Activated CD4-positive, alpha-beta T cell treated with anti-CD3 and anti-CD28 coated beads for 1 hour (primary cell): ENCODE results near the gene EIF2S1.
"Not testable (repeated sequence)": the region's sequence is repeated elsewhere in the genome, so short reads cannot be mapped to it uniquely, and the experiment has no call there.

Experiments
- DNase-seq: peaks from one replicate; pipeline ENCODE4 v3.0.0-alpha.2; 2020

EIF2S1 gene

DNA sequence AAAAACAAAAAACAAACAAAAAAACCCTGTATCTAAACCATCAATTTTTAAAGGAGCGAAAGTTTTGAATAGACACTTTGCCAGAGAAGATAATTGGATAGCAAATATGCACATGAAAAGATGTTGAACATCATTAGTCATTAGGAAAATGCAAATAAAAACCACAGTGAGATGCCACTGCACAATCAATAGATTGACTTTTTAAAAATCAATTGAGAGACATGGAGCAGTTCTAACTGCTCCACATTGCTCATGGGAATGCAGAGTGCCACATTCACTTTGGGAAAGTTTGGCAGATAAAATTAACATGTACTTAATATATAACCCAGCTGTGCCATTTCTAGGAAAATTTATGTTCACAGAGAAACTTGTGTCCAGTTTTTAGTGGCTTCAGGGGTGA lies 12.7 kb downstream of the EIF2S1 start:
- DNase-seq: no peak

DNA sequence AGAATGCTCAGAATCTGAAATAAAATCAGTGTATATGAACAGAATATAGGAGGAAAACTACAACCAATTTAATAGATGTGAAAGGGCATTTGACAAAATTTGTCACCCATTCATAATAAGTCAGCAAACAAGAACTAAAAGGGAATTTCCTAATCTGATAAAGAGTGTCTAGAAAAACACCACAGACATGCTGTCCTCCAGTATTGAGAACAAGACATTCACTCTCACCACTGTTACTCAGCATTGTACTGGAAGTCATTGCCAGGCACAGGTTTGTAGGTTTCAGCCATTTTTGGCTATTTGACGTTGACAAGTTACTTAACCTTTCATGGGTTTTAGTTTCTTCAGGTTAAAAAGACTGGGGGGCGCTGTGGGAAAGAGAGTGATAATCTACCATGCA lies 13.2 kb downstream of the EIF2S1 start:
- no peak for DNase-seq

DNA sequence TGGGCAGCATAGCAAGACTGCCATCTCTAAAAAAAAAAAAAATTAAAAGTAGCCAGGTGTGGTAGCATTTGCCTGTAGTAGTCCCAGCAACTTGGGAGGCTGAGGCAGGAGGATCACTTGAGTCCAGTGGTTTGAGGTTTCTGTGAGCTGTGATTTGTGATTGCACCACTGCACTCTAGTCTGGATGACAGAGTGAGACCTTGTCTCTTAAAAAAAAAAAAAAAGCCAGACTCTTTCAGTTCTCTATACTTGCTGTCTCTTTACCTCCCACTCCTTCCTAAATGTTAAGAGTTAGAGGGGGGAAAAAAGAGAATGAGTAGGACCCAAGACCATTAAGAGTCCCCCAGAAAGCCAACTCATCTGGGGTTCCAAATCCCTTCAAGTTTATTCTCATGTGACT lies 17.8 kb downstream of the EIF2S1 start:
- DNase-seq: no peak

DNA sequence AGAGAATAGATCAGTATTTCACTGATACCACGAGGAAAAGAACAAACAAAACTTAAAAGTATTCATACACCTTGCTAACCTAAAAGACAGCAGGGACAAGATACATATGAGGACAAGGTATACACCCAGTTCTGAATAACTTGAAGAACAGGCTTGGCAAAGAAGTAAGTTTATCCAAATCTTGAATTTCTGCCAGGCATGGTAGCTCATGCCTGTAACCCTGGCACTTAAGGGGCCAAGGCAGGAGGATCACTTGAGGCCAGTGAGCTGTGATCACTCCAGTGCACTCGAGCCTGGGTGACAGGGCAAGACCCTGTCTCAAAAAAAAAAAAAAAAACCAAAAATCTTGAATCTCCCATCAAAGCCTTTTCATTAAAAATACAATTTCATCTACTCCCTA lies 25.0 kb downstream of the EIF2S1 start:
- DNase-seq: no peak

DNA sequence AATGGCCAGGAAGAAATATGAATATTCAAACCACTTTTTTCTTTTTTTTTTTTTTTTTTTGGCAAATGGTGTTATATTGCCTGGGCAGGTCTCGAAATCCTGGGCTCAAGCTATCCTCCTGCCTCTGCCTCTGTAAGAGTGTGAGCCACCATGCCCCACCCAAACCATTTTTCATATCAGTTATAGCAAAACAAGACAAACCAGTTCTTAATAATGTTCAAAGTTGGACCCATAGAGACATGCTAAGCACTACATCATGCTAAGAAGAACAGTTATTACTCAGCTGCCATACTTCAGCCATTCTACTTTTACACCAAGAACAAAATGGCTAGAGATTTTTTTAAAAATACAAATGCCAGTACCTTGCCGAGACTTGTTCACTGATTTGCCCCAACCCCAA lies 25.5 kb downstream of the EIF2S1 start:
- no peak for DNase-seq

DNA sequence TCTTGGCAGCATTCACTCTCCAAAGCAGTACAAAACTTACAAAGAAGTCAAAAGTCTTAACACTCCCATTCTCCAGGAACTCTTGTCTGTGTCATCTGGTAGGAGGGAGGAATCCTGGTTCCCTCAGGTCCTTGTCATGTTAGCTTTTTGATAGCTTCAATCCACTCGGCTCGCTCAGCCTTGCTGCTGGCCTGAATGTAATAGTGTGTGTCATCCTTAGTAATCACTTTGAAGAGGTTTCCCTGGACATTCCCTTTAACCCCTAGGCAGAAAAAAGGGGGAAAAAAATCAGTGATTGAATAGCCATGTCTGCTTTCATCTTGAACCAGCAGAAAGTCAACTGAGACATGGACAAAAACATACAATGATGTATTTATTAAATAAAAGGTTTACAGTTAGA lies 27.1 kb downstream of the EIF2S1 start:
- DNase-seq: no peak

DNA sequence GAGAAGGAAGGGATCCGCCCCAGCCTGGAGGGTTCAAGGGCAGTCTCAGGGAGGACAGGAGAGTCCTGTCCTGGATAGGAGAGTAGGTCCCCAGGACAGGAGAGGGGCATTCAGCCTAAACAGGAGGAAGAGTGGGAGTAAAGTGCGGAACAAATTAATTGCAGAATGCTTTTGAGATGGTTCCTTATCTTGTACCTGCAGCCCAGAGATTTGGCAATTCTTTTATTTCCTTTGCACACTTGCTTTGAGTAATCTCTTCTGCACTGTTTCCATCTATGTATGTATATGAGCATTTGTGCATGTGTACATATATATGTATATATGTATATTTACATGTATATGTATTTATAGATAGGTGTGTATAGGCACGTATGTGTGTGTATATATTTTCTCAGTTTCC lies 29.1 kb downstream of the EIF2S1 start:
- no peak for DNase-seq

DNA sequence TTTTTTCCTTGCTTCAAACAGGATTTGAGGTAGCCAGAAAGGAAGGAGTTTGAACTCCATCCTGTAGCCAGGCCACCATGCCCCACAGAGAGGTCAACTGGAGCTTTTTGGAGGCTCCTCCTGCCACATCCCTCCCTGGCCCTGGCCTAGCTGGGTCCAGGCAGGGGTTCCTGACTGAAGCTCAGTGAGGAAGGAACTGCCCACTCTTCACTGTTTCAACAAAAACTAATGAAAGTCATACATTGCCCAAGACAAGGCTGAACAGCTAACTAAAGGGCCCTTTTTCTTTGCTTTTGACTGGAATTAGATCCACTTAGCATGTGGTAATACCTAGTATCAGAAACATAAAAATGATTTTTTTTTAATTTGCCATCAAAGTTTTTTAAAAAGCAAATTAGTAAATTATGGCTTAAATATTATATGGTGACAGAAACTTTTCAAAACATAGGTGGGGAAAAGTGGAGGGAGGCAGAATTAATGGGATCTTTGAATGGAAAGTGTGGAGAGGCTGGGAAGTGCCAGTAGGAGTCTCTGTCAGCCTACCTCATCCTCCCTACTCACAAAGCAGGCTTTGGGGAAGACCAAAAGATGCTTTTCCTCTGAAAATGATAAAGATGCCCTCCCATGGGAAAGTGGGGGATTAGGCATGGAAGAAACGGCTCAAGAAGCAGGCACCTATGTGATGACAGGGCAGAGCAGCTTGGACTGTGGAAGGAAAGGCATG lies 29.8 kb downstream of the EIF2S1 start:
- DNase-seq: no peak

DNA sequence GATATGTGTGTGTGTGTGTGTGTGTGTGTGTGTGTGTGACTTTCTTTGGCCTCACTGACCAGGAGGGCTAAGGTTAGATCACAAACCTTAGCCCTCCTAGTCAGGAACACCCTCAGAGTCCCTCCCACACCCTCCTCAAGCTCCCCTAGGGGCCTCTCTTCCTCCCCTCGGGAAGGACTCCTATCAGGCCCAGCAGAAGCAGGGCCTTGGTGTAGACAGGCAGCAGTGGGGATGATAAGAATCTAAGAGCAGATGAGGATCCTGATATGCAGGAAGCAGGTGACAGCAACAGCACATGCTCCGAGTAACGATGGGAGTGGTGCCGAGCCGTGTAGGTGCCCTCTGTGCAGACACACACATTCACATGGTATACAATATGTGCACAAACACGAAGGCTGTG lies 31.1 kb downstream of the EIF2S1 start:
- no peak for DNase-seq

DNA sequence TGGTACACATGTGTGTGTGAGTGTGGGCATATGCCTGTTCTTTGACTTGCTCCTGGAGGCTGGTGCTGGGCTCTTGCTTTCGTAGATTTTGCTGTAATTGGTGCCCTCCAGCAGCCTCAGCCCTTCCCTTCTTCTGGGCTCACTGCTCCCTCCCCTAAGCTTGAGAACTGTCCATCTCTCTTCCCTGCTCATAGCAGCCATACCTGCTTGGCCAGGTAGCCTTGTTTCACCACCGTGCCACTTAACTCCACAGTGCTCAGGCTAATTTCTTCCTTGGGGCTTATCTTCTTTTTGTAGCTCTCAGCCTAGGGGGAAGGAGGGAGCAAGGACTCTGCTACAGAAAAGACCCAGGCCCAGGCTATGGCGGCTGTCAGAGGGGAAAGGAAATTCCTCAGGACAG lies 32.0 kb downstream of the EIF2S1 start:
- no peak for DNase-seq

DNA sequence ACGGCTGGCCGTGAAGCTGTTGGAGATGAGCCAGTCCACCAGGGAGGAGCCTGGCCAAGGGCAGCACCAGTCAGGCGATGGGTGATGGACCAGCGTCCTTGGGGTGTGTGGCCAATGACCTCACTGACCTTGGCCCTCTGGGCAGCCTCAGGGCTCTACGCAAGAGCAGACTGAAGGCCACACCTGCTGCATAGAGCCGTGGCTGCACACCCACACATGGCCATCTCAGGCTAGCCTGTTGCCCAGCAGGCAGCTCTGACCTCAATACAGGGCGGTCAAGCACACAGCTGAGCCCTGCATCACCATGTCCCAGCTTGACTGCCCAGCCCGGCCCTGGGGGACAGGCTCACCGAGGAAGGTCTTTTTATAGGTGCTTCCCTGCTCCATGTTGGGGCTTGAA lies 32.7 kb downstream of the EIF2S1 start:
- no peak for DNase-seq

DNA sequence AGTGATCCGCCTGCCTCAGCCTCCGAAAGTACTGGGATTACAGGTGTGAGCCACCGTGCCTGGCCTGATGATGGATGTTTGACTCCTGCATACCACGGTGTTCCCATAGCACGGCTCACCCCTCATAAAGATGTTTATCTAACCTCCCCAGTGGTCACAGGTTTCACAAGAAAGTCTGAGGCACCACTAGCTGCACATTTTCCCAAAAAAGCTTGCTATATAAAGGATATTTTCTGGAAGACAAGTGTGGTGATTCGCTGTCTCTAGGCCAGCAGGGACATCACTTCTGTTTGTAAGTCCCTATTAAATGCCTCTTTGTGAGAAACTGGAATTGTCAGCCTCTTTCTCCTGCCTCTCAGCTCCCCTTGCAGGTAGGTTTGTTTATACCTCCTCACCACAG lies 33.6 kb downstream of the EIF2S1 start:
- no peak for DNase-seq

DNA sequence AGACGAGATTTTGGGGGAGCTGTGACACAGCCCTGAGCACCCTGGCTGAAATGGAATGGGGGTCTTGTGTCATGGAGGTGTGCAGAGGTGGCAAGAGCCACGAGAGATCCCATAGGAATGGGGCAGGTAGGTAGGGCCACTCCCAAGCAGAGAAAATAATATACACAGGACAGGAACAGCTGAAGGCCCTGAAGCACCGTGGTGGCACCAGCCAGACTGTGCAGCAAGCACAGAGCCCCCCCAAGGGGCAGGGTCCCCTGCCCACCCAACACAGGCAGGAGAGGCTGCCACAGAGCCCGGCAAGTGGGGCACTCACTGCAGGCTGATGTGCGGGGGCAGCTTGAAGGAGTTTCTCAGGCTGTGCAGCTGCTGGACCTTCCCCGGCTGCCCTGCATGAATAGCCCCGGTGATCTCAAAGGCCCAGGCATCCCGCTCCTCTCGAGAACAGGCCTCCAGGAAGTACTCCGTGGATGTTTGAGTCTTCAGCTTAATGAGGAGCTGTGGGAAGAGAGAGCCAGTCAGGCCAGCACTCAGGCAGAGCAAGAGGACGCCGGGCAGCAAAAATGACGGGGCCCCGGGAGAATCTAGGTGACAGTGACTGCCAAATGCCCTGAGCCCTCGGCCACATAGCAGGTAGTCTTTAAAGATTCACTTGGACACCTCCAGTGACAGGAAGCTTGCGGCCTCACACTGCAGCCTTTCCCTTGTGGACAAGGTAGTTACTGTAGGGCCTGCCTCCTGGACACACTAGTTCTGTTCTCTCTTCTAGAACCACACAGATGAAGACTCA lies 35.2 kb downstream of the EIF2S1 start:
- no peak for DNase-seq

DNA sequence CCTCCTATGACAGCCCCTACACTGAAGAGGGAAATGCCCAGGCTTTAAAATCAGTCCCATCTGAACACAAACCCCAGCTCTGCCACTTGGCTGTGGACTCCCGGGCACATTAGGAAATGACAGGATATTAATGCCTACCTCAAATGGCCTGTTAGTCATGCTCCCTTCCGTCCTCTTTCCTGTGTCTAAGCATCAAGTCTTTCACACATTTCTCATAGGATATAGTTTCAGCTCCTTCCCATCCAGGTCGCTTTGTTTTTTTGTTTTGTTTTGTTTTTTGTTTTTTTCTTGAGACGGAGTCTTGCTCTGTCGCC lies 35.7 kb downstream of the EIF2S1 start:
- DNase-seq: no peak

DNA sequence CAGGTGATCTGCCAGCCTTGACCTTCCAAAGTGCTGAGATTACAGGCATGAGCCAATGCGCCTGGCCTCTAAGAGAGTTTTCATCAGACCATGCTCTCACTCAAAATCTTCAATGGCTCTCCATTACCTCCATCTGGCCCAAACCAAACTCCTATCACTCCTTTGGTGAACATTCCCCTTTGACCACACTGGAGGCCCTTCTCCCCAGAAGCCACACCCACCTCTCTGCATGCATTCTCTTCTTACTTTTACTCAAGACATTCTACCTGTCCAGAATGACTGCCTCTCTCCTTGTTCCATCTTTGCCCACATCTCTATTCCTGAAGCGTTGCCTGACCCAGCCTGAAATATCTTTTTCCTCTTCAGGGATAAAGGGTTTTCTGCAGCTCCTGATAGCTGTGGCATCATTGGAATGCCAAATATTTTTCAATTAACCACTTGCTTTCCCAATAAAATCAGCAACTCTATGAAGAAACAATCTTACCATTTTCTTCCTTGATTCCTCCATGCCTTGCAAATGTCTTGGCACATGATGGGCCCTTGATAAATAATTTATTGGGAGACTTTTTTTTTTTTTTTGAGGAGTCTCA lies 36.3 kb downstream of the EIF2S1 start:
- DNase-seq: no peak

DNA sequence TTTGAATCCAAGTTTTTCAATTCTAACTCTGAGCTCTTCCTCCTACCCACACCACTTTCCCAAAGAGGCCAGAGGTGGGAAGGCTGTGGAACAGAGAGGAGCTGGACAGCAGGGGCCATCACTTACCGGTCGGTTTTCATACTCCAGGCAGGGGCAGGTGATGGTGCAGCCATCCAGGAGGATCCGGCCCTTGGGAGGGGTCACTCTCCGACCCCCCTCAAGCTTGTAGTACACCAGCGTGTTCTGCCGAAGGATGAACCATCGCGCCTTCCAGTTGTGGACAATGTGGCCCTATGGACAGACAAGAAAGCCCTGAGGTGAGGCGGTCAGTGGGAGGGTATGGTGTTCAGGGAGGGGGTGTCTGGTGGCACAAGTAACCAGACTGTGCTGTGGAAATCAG lies 37.4 kb downstream of the EIF2S1 start:
- DNase-seq: no peak

DNA sequence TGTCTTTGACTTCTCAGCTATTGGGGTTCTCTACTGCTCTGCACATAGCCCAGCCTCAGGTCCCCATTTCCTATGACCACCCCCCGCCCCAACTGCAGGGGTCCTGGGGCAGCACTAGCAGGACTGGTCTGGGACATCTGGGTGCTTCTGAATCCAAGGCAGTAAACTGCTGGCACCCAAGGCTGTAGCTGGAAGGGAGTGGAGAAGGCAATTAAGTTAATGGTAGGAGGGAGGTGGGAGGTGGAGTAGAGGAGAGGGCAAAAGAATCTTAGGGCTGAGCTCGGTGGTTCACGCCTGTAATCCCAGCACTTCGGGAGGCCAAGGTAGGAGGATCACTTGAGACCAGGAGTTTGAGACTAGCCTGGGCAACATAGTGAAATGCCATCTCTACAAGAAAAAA lies 40.3 kb downstream of the EIF2S1 start:
- DNase-seq: no peak

DNA sequence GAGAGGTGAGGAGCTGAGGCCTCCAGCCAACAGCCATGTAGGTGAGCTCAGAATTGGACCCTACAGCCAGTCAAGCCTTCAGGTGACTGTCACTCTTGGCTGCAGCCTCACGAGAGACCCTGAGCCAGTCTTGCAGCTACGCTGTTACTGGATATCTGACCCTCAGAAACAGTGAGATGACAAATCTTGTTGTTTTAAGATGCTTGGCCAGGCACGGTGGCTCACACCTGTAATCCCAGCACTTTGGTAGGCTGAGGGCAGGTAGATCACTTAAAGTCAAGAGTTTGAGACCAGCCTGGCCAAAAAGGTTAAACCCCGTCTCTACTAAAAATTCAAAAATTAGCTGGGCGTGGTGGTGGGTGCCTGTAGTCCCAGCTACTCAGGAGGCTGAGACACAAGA lies 45.6 kb downstream of the EIF2S1 start:
- DNase-seq: no peak

DNA sequence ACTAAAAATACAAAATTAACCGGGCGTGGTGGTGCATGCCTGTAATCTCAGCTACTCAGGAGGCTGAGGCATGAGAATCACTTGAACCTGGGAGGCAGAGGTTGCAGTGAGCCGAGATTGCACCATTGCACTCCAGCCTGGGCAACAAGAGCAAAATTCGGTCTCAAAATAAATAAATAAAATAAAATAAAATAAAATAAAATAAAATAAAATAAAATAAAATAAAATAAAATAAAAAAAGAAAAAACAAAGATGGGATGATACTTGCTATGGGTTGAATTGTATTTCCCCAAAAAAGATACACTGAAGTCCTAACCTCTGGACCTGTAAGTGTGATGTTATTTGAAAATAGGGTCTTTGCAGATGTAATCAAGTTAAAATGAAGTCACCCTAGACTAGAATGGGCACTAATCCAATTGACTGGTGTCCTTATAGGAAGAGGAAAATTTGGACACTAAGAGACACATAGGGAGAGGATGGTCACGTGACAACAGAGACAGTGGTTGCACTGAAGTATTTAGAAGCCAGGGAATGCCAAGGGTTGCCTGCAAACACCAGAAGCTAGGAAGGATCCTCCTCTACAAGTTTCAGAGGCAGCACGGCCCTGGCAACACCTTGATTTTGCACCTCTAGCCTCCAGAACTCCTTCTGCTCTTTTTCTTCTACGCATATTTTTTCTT lies 48.1 kb downstream of the EIF2S1 start:
- DNase-seq: not testable (repeated sequence)

DNA sequence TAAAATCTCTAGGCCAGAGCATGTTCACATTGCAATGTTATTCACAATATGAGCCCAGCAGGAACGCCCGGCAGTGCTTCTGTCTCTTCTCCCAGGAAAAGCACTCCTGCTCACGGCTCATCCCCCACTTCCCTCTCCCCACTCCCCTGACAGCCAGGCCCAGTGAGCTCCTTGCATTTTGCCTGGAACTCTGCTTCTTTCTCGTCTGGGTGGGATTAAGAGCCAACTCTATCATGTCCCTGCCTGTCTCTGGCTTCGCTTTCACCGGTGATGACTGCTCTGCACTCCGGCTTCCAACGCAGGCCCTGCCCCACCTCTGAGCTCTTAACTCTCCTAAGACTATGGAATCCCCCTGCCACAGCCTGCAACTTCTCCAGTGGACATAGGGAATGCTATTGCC lies 49.3 kb downstream of the EIF2S1 start:
- DNase-seq: no peak

DNA sequence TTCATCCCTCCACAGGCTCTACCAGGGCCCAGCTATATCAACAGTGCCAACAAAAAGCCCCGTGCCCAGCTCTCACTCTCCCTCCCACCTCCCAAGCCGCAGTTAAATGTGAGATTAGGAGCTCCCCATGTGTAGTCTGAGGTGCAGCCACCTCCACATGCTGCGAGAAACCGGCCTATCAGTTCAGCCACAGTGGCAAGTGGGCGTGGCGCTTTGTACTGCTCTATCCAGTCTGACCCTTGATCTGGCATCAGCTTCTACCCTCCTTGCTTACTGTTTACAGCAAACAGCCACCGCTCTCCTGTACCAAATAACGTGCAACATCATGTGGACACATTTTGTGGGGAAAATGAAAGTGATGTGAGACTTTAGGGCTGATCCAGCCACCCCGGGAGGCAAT lies 50.2 kb downstream of the EIF2S1 start:
- DNase-seq: no peak

DNA sequence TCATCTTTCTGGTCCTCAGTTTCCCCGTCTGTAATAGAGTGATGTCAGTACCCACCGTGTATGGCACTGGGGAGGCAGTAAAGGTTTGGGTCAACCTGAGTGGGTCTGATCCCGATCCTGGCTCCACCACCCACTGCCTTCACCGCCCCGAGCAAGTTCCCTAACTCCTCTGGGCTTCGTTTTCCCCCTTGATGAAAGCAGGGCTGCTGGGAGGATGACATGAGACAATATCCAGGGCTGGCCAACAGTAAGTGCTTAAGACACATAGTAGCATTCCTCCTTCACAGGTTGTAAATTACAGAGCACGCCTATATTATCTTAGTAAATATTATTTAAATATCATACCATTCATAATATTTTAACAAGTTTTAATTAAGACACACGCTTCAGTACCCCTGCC lies 51.2 kb downstream of the EIF2S1 start:
- DNase-seq: no peak

DNA sequence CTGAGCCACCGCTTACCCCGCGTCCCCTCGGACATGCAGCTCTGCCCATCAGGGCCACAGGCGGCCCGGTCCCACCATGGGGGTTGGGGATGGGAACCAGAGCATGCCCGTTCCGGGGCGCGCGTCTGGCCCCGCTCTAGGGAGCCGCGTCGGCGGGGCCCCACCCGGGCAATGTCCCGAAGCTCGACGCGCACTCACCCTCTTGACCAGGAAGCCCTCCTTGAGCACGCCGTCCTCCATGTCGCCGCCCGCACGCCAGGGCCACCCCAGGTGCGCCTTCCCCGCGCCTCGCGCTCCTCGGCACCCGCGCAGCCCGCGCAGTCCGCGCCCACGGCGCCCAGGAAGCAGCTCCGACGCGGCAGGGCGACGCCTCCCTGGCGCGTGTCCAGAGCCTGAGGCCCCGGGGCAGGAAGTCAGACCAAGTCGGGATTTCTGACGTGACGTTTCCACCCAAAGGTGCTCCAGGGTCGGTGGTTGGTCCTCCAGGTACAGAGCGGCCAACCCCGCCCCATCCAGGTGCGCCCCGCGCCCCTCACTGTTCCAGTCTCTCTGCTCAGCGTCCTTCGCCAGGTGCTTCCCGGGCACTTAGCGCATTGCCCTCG lies 51.8 kb downstream of the EIF2S1 start, which contains the start of gene PLEK2:
Gene PLEK2, minus strand, starts transcription at position 346 of the 602 bp plus-strand sequence. Its CDS starts 106 bp downstream, at position 240.
- DNase-seq: peak; percentile 35
